Measurements from ENCODE around the gene LRCH2. TPM values are rescaled to one million over a fixed set of nuclear protein-coding genes. Genes with fewer than 3 reads are reported as not detected.

Gene LRCH2
- total and polyA plus RNA-seq, 9 of the 15 experiments (the other 6 are each of a cell fraction or from before 2014, with no cell fraction given): 1.4 to 7.2 (median 2.9) TPM

- no peaks in the 10 kb centered on the region for H3K9me1 ChIP-seq (ENCODE audit: control insufficient read depth, insufficient read depth, low read length)
- CTCF ChIA-PET (ENCODE audit: low intra/inter-chr PET ratio): no interaction called here
- H3K9ac ChIP-seq (ENCODE audit: insufficient read depth in 1 of 2, low read depth in 2 of 2, low read length in 2 of 2): no peak overlapping the region
- no peaks in the 10 kb centered on the region for H4K20me1 ChIP-seq (replicated peaks; ENCODE audit: control insufficient read depth, insufficient read depth, low read length)
- intact Hi-C loops (cut with micrococcal nuclease): no loop called here
- FAIRE-seq: no peak
- H3K4me2 ChIP-seq (ENCODE audit: insufficient read depth, low read length): no peak overlapping the region
- H2AFZ ChIP-seq (ENCODE audit: low read depth, low read length): no peak overlapping the region
- H3K9me3 ChIP-seq (replicated peaks; ENCODE audit: control insufficient read depth, insufficient read depth, low read depth, low read length): no peaks in the 10 kb centered on the region
- BruUV-seq (replicated peaks): no TSS peak
- no peaks in the 10 kb centered on the region for H3K36me3 ChIP-seq (ENCODE audit: control insufficient read depth, insufficient read depth, low read length)
- no peak for ATAC-seq
- no peak overlapping the region for H3K27ac ChIP-seq (ENCODE audit: extremely low read depth, low read depth, low read length)
- TF ChIP-seq, protein P1, sequence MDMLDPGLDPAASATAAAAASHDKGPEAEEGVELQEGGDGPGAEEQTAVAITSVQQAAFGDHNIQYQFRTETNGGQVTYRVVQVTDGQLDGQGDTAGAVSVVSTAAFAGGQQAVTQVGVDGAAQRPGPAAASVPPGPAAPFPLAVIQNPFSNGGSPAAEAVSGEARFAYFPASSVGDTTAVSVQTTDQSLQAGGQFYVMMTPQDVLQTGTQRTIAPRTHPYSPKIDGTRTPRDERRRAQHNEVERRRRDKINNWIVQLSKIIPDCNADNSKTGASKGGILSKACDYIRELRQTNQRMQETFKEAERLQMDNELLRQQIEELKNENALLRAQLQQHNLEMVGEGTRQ (CRISPR knock-in tag; IDR thresholded peaks at IDR 0.05): no peak
- TF ChIP-seq ZNF184 (CRISPR knock-in tag; IDR thresholded peaks at IDR 0.05): no peak
- TF ChIP-seq ZNF408 (CRISPR knock-in tag; IDR thresholded peaks at IDR 0.05; ENCODE audit: low read depth): no peak
- TF ChIP-seq GTF2F1 (IDR thresholded peaks at IDR 0.05; ENCODE audit: low read depth, low read length): no peak
- no peak for TF ChIP-seq SNRNP70 (optimal IDR thresholded peaks at IDR 0.05; ENCODE audit: low read depth, low read length)
- TF ChIP-seq NRF1 (conservative IDR thresholded peaks at IDR 0.05 in 1 of 2, IDR thresholded peaks at IDR 0.05 in 1 of 2): no peak
- TF ChIP-seq, protein P2, sequence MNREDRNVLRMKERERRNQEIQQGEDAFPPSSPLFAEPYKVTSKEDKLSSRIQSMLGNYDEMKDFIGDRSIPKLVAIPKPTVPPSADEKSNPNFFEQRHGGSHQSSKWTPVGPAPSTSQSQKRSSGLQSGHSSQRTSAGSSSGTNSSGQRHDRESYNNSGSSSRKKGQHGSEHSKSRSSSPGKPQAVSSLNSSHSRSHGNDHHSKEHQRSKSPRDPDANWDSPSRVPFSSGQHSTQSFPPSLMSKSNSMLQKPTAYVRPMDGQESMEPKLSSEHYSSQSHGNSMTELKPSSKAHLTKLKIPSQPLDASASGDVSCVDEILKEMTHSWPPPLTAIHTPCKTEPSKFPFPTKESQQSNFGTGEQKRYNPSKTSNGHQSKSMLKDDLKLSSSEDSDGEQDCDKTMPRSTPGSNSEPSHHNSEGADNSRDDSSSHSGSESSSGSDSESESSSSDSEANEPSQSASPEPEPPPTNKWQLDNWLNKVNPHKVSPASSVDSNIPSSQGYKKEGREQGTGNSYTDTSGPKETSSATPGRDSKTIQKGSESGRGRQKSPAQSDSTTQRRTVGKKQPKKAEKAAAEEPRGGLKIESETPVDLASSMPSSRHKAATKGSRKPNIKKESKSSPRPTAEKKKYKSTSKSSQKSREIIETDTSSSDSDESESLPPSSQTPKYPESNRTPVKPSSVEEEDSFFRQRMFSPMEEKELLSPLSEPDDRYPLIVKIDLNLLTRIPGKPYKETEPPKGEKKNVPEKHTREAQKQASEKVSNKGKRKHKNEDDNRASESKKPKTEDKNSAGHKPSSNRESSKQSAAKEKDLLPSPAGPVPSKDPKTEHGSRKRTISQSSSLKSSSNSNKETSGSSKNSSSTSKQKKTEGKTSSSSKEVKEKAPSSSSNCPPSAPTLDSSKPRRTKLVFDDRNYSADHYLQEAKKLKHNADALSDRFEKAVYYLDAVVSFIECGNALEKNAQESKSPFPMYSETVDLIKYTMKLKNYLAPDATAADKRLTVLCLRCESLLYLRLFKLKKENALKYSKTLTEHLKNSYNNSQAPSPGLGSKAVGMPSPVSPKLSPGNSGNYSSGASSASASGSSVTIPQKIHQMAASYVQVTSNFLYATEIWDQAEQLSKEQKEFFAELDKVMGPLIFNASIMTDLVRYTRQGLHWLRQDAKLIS (CRISPR knock-in tag; IDR thresholded peaks at IDR 0.05): no peak
- TF ChIP-seq ZNF444 (CRISPR knock-in tag; IDR thresholded peaks at IDR 0.05): no peak
- no peak for TF ChIP-seq ZNF639 (CRISPR knock-in tag; conservative IDR thresholded peaks at IDR 0.05 in 1 of 2, IDR thresholded peaks at IDR 0.05 in 1 of 2)
- TF ChIP-seq TRIM28 (IDR thresholded peaks at IDR 0.05): no peak
- no peak for TF ChIP-seq MYBL2 (IDR thresholded peaks at IDR 0.05; ENCODE audit: low read depth)
- TF ChIP-seq MYBL2 (CRISPR knock-in tag; IDR thresholded peaks at IDR 0.05; ENCODE audit: borderline replicate concordance): no peak
- H3K79me2 ChIP-seq (ENCODE audit: control insufficient read depth, insufficient read depth, low read length): no peaks in the 10 kb centered on the region
- in situ Hi-C loops (cut with MboI): no loop called here
- POLR2A ChIA-PET: no interaction called here
- DNase-seq (ENCODE audit: extremely low read depth in 1 of 4, low spot score in 3 of 4): no peak
- H3K4me1 ChIP-seq (replicated peaks in 1 of 2; ENCODE audit: control insufficient read depth in 2 of 2, insufficient read depth in 2 of 2, low read length in 2 of 2): no peaks in the 10 kb centered on the region
- H3K4me3 ChIP-seq: no peak overlapping the region
- no peaks in the 10 kb centered on the region for H3K27me3 ChIP-seq (ENCODE audit: control insufficient read depth in 2 of 2, insufficient read depth in 2 of 2, low read length in 2 of 2)
These were observed 23.8 kb upstream of the LRCH2 start for GRCh38 chrX:115257711-115258110.

Measured in K562 (cell line).